ENCODE data around the gene SEMA7A. TPM values are rescaled to one million over a fixed set of nuclear protein-coding genes. Genes with fewer than 3 reads are reported as not detected.

Gene SEMA7A
- polyA plus RNA-seq, 1 of the 3 experiments (the other 2 are of a cell fraction): 1.3 TPM

GRCh38 chr15:74402337-74402841 lies 31.4 kb downstream of the SEMA7A start (continued):
- TF ChIP-seq REST (IDR thresholded peaks at IDR 0.05; ENCODE audit: low read depth, low read length): no peak
- TF ChIP-seq TEAD4 (IDR thresholded peaks at IDR 0.05; ENCODE audit: borderline replicate concordance, insufficient read depth): no peak
- TF ChIP-seq FOXM1 (IDR thresholded peaks at IDR 0.05; ENCODE audit: low read depth): no peak
- no peak for TF ChIP-seq YY1 (IDR thresholded peaks at IDR 0.05; ENCODE audit: low read depth)
- TF ChIP-seq ZBTB33 (IDR thresholded peaks at IDR 0.05; ENCODE audit: borderline replicate concordance, low read depth): no peak
- no peak for TF ChIP-seq JUND (IDR thresholded peaks at IDR 0.05)
- TF ChIP-seq FOSL2 (IDR thresholded peaks at IDR 0.05; ENCODE audit: borderline replicate concordance, low read depth): no peak
- TF ChIP-seq PBX3 (IDR thresholded peaks at IDR 0.05): no peak

GRCh38 chr15:74400915-74401757 lies 32.6 kb downstream of the SEMA7A start:
- Histone ChIP-seq H3K9ac (no peak overlapping the region), H2AFZ (ENCODE audit: low read depth) (no peak overlapping the region), H3K9me3 (no peaks in the 10 kb centered on the region), H3F3A (replicated peaks; ENCODE audit: insufficient read depth) (no peaks in the 10 kb centered on the region), H3K4me1 (ENCODE audit: control insufficient read depth in 1 of 2, insufficient read depth in 2 of 2, low read depth in 1 of 2, low read length in 1 of 2) (no peaks in the 10 kb centered on the region; a peak in 1 of 4 replicates), H3K9me2 (no peaks in the 10 kb centered on the region), H3K27ac (ENCODE audit: low read depth in 2 of 2, low read length in 1 of 2) (no peak overlapping the region), H3K36me3 (replicated peaks in 1 of 2; ENCODE audit: control insufficient read depth in 1 of 2, insufficient read depth in 2 of 2, low read length in 1 of 2) (no peaks in the 10 kb centered on the region), H4K20me1 (ENCODE audit: insufficient read depth) (no peaks in the 10 kb centered on the region), H3K27me3 (ENCODE audit: insufficient read depth) (no peaks in the 10 kb centered on the region), H3K79me2 (ENCODE audit: insufficient read depth) (no peaks in the 10 kb centered on the region), H3K4me3 (ENCODE audit: low read depth in 2 of 2, low read length in 1 of 2) (no peak overlapping the region), H3K4me2 (no peak overlapping the region)
- TF ChIP-seq MEF2A (IDR thresholded peaks at IDR 0.05; ENCODE audit: borderline replicate concordance, low read depth) (no peak), FOXM1 (IDR thresholded peaks at IDR 0.05; ENCODE audit: low read depth) (no peak), POLR2AphosphoS5 (IDR thresholded peaks at IDR 0.05; ENCODE audit: low read depth, low read length) (no peak), YY1 (IDR thresholded peaks at IDR 0.05; ENCODE audit: low read depth) (no peak), GATA2 (CRISPR knock-in tag; IDR thresholded peaks at IDR 0.05) (no peak), ZBTB33 (IDR thresholded peaks at IDR 0.05; ENCODE audit: borderline replicate concordance, low read depth) (no peak), TEAD4 (IDR thresholded peaks at IDR 0.05; ENCODE audit: borderline replicate concordance, insufficient read depth) (no peak), RXRA (IDR thresholded peaks at IDR 0.05; ENCODE audit: borderline replicate concordance, low read depth) (no peak)
- ChIA-PET CTCF (interaction anchor here (1.0 to 1.7 kb wide), 4 partner anchors 12 to 88 kb away, joined by 3 to 7 read pairs (median 3); partner anchors contain the start of gene SEMA7A), POLR2A (no interaction called here)
- no peak for DNase-seq
- WGBS (ENCODE audit: low lambda C conversion rate): 79% methylated on average over 5 of the region's 11 CpGs
